ENCODE data around the gene TLN1. TPM values are rescaled to one million over a fixed set of nuclear protein-coding genes. Genes with fewer than 3 reads are reported as not detected.

TLN1 gene
- total RNA-seq, 1 experiment from 2014 or later: 173 TPM

GRCh38 chr9:35691757-35692301 is 40.2 kb downstream of the TLN1 start:
- Histone ChIP-seq H3K4me1 (ENCODE audit: insufficient read depth, low read length, poor library complexity, severe bottlenecking) (peaks cover 25% of the 10 kb centered on the region), H3K27me3 (replicated peaks; ENCODE audit: insufficient read depth, low read depth, low read length, poor library complexity) (no peaks in the 10 kb centered on the region), H3K27ac (ENCODE audit: low read depth, low read length, poor library complexity, severe bottlenecking) (peak overlapping the region; percentile 92), H3K9me3 (ENCODE audit: low read depth, low read length, poor library complexity, severe bottlenecking) (no peaks in the 10 kb centered on the region), H3K36me3 (ENCODE audit: insufficient read depth, low read length, poor library complexity, severe bottlenecking) (peaks cover 4% of the 10 kb centered on the region), H3K4me3 (ENCODE audit: low read depth, low read length, poor library complexity, severe bottlenecking) (no peak overlapping the region)
- DNase-seq (ENCODE audit: low spot score): no peak
- no TSS peak for BruUV-seq (replicated peaks)
- intact Hi-C loops (cut with micrococcal nuclease; ENCODE audit: unreplicated experiment): no loop called here
- ChIA-PET CTCF (interaction anchor here (0.6 to 0.7 kb wide), 2 partner anchors 57 to 88 kb away, joined by 3 to 4 read pairs; partner anchors contain the start of genes GBA2 and RGP1), POLR2A (ENCODE audit: low non-redundant PET) (interaction anchor here (0.6 kb wide), 1 partner anchor 68 kb away, joined by 7 read pairs; no protein-coding TSS in a partner anchor)
- TF ChIP-seq, protein P1, sequence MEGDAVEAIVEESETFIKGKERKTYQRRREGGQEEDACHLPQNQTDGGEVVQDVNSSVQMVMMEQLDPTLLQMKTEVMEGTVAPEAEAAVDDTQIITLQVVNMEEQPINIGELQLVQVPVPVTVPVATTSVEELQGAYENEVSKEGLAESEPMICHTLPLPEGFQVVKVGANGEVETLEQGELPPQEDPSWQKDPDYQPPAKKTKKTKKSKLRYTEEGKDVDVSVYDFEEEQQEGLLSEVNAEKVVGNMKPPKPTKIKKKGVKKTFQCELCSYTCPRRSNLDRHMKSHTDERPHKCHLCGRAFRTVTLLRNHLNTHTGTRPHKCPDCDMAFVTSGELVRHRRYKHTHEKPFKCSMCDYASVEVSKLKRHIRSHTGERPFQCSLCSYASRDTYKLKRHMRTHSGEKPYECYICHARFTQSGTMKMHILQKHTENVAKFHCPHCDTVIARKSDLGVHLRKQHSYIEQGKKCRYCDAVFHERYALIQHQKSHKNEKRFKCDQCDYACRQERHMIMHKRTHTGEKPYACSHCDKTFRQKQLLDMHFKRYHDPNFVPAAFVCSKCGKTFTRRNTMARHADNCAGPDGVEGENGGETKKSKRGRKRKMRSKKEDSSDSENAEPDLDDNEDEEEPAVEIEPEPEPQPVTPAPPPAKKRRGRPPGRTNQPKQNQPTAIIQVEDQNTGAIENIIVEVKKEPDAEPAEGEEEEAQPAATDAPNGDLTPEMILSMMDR (conservative IDR thresholded peaks at IDR 0.05; ENCODE audit: low read depth, low read length): no peak
- TF ChIP-seq EZH2 (IDR thresholded peaks at IDR 0.05; ENCODE audit: borderline replicate concordance, low read depth, low read length, poor library complexity, severe bottlenecking): no peak

GRCh38 chr9:35691334-35691650 is 40.7 kb downstream of the TLN1 start:
- ChIA-PET CTCF (interaction anchor here (0.7 kb wide), 1 partner anchor 88 kb away, joined by 4 read pairs; no protein-coding TSS in a partner anchor), POLR2A (ENCODE audit: low non-redundant PET) (interaction anchor here (0.5 to 0.8 kb wide), 4 partner anchors 78 to 952 kb away, joined by 3 to 7 read pairs (median 4); no protein-coding TSS in a partner anchor)
- Histone ChIP-seq H3K9me3 (ENCODE audit: low read depth, low read length, poor library complexity, severe bottlenecking) (no peaks in the 10 kb centered on the region), H3K4me3 (ENCODE audit: low read depth, low read length, poor library complexity, severe bottlenecking) (peak overlapping the region; percentile 77), H3K4me1 (ENCODE audit: insufficient read depth, low read length, poor library complexity, severe bottlenecking) (peaks cover 25% of the 10 kb centered on the region), H3K27ac (ENCODE audit: low read depth, low read length, poor library complexity, severe bottlenecking) (peak overlapping the region; percentile 92), H3K27me3 (replicated peaks; ENCODE audit: insufficient read depth, low read depth, low read length, poor library complexity) (no peaks in the 10 kb centered on the region), H3K36me3 (ENCODE audit: insufficient read depth, low read length, poor library complexity, severe bottlenecking) (peaks cover 4% of the 10 kb centered on the region)
- no peak for DNase-seq (ENCODE audit: low spot score)
- no peak for TF ChIP-seq EZH2 (IDR thresholded peaks at IDR 0.05; ENCODE audit: borderline replicate concordance, low read depth, low read length, poor library complexity, severe bottlenecking)
- TF ChIP-seq, protein P1 (conservative IDR thresholded peaks at IDR 0.05; ENCODE audit: low read depth, low read length): no peak
- no TSS peak for BruUV-seq (replicated peaks)
- intact Hi-C loops (cut with micrococcal nuclease; ENCODE audit: unreplicated experiment): no loop called here

DNA sequence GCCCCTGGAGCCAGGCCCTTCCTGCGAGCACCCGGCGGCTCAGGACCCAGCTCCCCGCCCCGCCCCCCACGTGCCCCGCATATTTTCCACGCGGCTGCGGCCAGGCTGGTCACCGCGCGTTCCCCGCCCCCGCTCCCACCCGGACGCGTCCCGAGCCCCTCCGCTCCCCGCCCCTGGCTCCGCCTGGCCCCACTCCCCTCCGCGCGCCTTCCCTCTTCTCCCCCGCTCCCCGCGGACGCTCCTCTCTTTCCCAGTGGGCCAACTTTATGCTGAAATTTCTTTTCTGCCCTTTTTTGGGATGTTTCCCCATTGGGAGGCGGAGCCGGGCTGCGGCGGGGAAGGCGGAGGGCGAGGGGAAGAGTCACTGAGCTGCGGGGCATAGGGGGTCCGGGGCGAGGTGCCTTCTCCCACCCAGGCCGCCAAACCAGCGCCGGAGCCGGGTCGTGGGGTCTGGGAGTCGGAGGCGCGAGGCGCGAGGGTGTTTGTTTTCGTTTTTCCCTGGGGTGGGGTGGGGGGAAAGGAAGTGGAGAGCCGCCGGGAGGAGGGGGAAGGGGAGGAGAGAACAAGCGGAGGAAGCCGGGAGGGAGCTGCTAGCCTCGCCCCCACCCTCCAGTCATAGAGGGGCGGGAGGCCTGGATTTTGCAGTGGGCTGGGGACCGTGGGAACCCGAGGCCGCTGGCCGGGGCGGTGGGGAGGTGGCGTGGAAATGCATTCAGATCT is 41.2 kb downstream of the TLN1 start:
- CTCF ChIA-PET: interaction anchor here (0.7 kb wide), 1 partner anchor 30 kb away, joined by 5 read pairs; no protein-coding TSS in a partner anchor
- intact Hi-C loops (cut with micrococcal nuclease; ENCODE audit: unreplicated experiment): no loop called here
- Histone ChIP-seq H3K4me3 (ENCODE audit: low read depth, low read length, poor library complexity, severe bottlenecking) (peak overlapping the region; percentile 77), H3K9me3 (ENCODE audit: low read depth, low read length, poor library complexity, severe bottlenecking) (no peaks in the 10 kb centered on the region), H3K36me3 (ENCODE audit: insufficient read depth, low read length, poor library complexity, severe bottlenecking) (peaks cover 2% of the 10 kb centered on the region), H3K27ac (ENCODE audit: low read depth, low read length, poor library complexity, severe bottlenecking) (peak overlapping the region; percentile 92), H3K27me3 (replicated peaks; ENCODE audit: insufficient read depth, low read depth, low read length, poor library complexity) (no peaks in the 10 kb centered on the region), H3K4me1 (ENCODE audit: insufficient read depth, low read length, poor library complexity, severe bottlenecking) (peaks cover 25% of the 10 kb centered on the region)
- TF ChIP-seq EZH2 (IDR thresholded peaks at IDR 0.05; ENCODE audit: borderline replicate concordance, low read depth, low read length, poor library complexity, severe bottlenecking): no peak
- TF ChIP-seq, protein P1 (conservative IDR thresholded peaks at IDR 0.05; ENCODE audit: low read depth, low read length): no peak
- peak; percentile 71 for DNase-seq (ENCODE audit: low spot score)
- POLR2A ChIA-PET (ENCODE audit: low non-redundant PET): interaction anchor here (0.5 to 0.8 kb wide), 5 partner anchors 15 to 952 kb away, joined by 3 to 7 read pairs (median 4); no protein-coding TSS in a partner anchor
- no TSS peak for BruUV-seq (replicated peaks)

All from A673 (cell line).